H1 (cell line): Measurements from ENCODE around the gene RNF175. TPM values are rescaled to one million over a fixed set of nuclear protein-coding genes. Genes with fewer than 3 reads are reported as not detected.

ENCODE experiments used
- CHD7 ChIP-seq: fragments of 300-600 bp; sonication (generic); IDR thresholded peaks from 2 replicates; pipeline ENCODE4 v1.7.1; 2012; ENCODE audit warnings: low read length, moderate library complexity, mild to moderate bottlenecking, inconsistent platforms; ENCODE audit not compliant: insufficient replicate concordance
- polyA plus RNA-seq, 7 experiments: library from polyadenylated mRNA; depleted of rRNA in 3 of 7; stranded (reverse) in 5 of 7; unstranded in 2 of 7; fragments of >200 nt in 5 of 7; fragments of 200-250 nt in 2 of 7; gene quantifications; 1 replicate in 5 of 7; 2 replicates in 1 of 7; 4 replicates in 1 of 7; pipeline versions ENCODE4 v1.2.1 to v1.2.3, GENCODE V29; 2011 to 2013; ENCODE audit warnings: missing spikeins in 2 of 7, mixed read lengths in 2 of 7
- total RNA-seq: library from RNA; stranded (reverse); fragmentation: NEBNext Ultra II Directional; extraction: Animal tissue kit (Norgen Biotek cat#: 25700); gene quantifications from 2 replicates; pipeline ENCODE4 v1.2.1, GENCODE V29; 2021

Gene RNF175
- total and polyA plus RNA-seq, 2 of the 8 experiments (the other 6 are each of a cell fraction or from before 2014, with no cell fraction given): 7.9 to 9.8 TPM

- no peak for TF ChIP-seq CHD7
Observed at GRCh38 chr4:153731239-153731638, 28.6 kb downstream of the RNF175 start (continued).
